ENCODE measurements around the gene DOCK7. TPM values are rescaled to one million over a fixed set of nuclear protein-coding genes. Genes with fewer than 3 reads are reported as not detected.

The DOCK7 gene
- total and polyA plus RNA-seq, 2 of the 8 experiments (the other 6 are each of a cell fraction or from before 2014, with no cell fraction given), result 10.2 to 33.7 TPM

DNA sequence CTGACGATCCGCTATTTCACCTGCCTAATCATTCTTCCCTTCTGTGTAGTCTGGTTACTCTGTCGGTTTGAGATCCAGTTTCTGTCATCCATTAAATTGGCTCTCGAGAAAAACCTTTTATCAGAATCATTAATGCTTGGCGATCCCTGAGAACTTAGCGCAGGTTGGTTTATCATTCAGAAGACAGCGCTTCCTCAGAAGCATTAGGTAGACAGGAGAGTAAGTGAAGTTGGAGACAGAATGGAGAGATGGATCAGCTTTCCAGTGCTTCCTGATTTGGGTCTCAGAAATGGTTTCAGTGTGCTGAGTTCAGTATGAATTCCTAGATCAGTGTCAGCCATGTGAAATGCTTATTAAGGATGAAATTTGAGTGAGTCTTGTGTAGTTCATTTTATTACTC is 250.0 kb downstream of the DOCK7 start:
- CTCF ChIA-PET (ENCODE audit: partially characterized antibody), result interaction anchor here (1.0 kb wide), 1 partner anchor 308 kb away, joined by 4 read pairs; no protein-coding TSS in a partner anchor

More for the DNA sequence above, 250.0 kb downstream of the DOCK7 start:
- Histone ChIP-seq H3K4ac (replicated peaks; ENCODE audit: insufficient read length, low read depth, low read length) (no peak overlapping the region), H3K79me2 (ENCODE audit: control insufficient read depth in 1 of 2, insufficient read depth in 2 of 2, low read length in 2 of 2) (peaks cover 12 to 52% of the 10 kb centered on the region in 2 experiments), H3K14ac (ENCODE audit: insufficient read length) (no peak overlapping the region), H2BK120ac (replicated peaks; ENCODE audit: low read depth, low read length) (no peak overlapping the region), H3K23me2 (ENCODE audit: low read depth, low read length) (peaks cover 18% of the 10 kb centered on the region), H2BK5ac (ENCODE audit: low read depth, low read length) (no peak overlapping the region), H3K27ac (ENCODE audit: low read depth, low read length) (no peak overlapping the region), H3K9me3 (ENCODE audit: insufficient read depth in 2 of 2, low read depth in 1 of 2, low read length in 1 of 2) (no peaks in the 10 kb centered on the region), H4K91ac (replicated peaks; ENCODE audit: insufficient read length, low read length) (no peak overlapping the region), H4K8ac (ENCODE audit: extremely low read depth, insufficient read depth, low read length) (no peak overlapping the region), H2BK15ac (ENCODE audit: low read length) (no peak overlapping the region), H3K36me3 (ENCODE audit: control insufficient read depth in 2 of 4, insufficient read depth in 4 of 4, low read length in 3 of 4) (peaks cover 2 to 28% (median 16%) of the 10 kb centered on the region in 4 experiments; a peak in 7 of 8 replicates), H3K9ac (replicated peaks in 1 of 4; ENCODE audit: extremely low read depth in 1 of 4, low read depth in 3 of 4, low read length in 3 of 4) (peak overlapping the region; percentile 81 to 99 (median 96); a peak in 5 of 7 replicates), H2AFZ (ENCODE audit: low read length) (no peak overlapping the region), H3K56ac (replicated peaks; ENCODE audit: insufficient read length, low read depth, low read length) (no peak overlapping the region), H4K5ac (ENCODE audit: insufficient read length, low read depth, low read length) (no peak overlapping the region), H3K27me3 (replicated peaks in 1 of 4; ENCODE audit: control insufficient read depth in 3 of 4, extremely low read depth in 1 of 4, insufficient read depth in 3 of 4, low read length in 3 of 4) (no peaks in the 10 kb centered on the region), H3K79me1 (ENCODE audit: low read depth, low read length) (no peaks in the 10 kb centered on the region), H3K18ac (ENCODE audit: extremely low read depth, low read length) (no peak overlapping the region), H2BK12ac (ENCODE audit: low read depth, low read length) (no peak overlapping the region), H3K4me3 (ENCODE audit: extremely low read depth in 1 of 4, insufficient read depth in 2 of 4, low read depth in 3 of 4, low read length in 4 of 4) (peak overlapping the region; percentile 74 to 88 (median 80)), H2AK5ac (ENCODE audit: low read depth, low read length) (no peak overlapping the region), H2BK20ac (ENCODE audit: low read length) (no peak overlapping the region), H3K23ac (ENCODE audit: insufficient read length) (no peak overlapping the region), H3K4me1 (replicated peaks in 1 of 4; ENCODE audit: control insufficient read depth in 3 of 4, insufficient read depth in 4 of 4, low read length in 3 of 4) (no peaks in the 10 kb centered on the region; a peak in 3 of 7 replicates), H4K20me1 (replicated peaks in 1 of 2; ENCODE audit: control insufficient read depth in 1 of 2, insufficient read depth in 2 of 2, low read length in 2 of 2) (peaks cover 7 to 8% of the 10 kb centered on the region in 2 experiments), H3K4me2 (ENCODE audit: insufficient read depth in 1 of 2, low read depth in 2 of 2, low read length in 2 of 2) (peak overlapping the region; percentile 84 to 100)
- WGBS, 2 experiments (ENCODE audit: extremely low coverage in 1 of 2, insufficient coverage in 1 of 2, insufficient read length in 1 of 2, insufficient replicate concordance in 2 of 2, low coverage in 1 of 2, low lambda C conversion rate in 2 of 2, missing lambda C conversion rate in 1 of 2), result 5% methylated on average over 7 of the region's 7 CpGs; no CpG with 5 or more reads in 1 of the 2 experiments
- FAIRE-seq, result no peak
- DNase-seq (ENCODE audit: low read depth in 1 of 2, low spot score in 2 of 2), result no peak
- TF ChIP-seq KDM5A (IDR thresholded peaks at IDR 0.05; ENCODE audit: low read length) (no peak), POLR2A (IDR thresholded peaks at IDR 0.05; ENCODE audit: control extremely low read depth in 1 of 2, low read depth in 2 of 2, low read length in 2 of 2) (no peak), CHD1 (IDR thresholded peaks at IDR 0.05; ENCODE audit: low read depth, low read length) (peak; percentile 17; the same call in 1 of the 2 replicates), NANOG (IDR thresholded peaks at IDR 0.05; ENCODE audit: insufficient read depth, low read depth, low read length, poor library complexity, severe bottlenecking) (no peak), CEBPB (IDR thresholded peaks at IDR 0.05; ENCODE audit: low read depth, low read length) (no peak), BRCA1 (IDR thresholded peaks at IDR 0.05; ENCODE audit: low read depth, low read length) (no peak), TAF7 (optimal IDR thresholded peaks at IDR 0.05; ENCODE audit: borderline replicate concordance, low read depth, low read length) (no peak)
- TF ChIP-seq, protein P1, sequence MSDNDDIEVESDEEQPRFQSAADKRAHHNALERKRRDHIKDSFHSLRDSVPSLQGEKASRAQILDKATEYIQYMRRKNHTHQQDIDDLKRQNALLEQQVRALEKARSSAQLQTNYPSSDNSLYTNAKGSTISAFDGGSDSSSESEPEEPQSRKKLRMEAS (IDR thresholded peaks at IDR 0.05), result no peak
- POLR2A ChIA-PET (ENCODE audit: partially characterized antibody), result interaction anchor here (1.3 to 2.7 kb wide), 5 partner anchors 8 to 317 kb away, joined by 4 to 8 read pairs (median 5); no protein-coding TSS in a partner anchor

All from H1 (cell line).